ENCODE data around the gene SLC22A9. TPM values are rescaled to one million over a fixed set of nuclear protein-coding genes. Genes with fewer than 3 reads are reported as not detected.
"Not testable (repeated sequence)": the region's sequence is repeated elsewhere in the genome, so short reads cannot be mapped to it uniquely, and the experiment has no call there.

Gene SLC22A9
- total RNA-seq (2014; rRNA removed) (not detected in 2 replicates), Bru-seq, nascent RNA (percentile 4 among the genes with signal in this experiment), BruChase-seq, experiment 1, labeled RNA remaining after a 6-hour chase (not detected), BruChase-seq, experiment 2, labeled RNA remaining after a 2-hour chase (percentile 5 among the genes with signal in this experiment)
- long read RNA-seq = 0 reads

- no peak within 1 kb of the TSS for H3K4me2 ChIP-seq (ENCODE audit: low read length)
- H2AFZ ChIP-seq (ENCODE audit: low read length) = no peak within 1 kb of the TSS
- no TSS peak for BruUV-seq (replicated peaks)
- ChIA-PET POLR2A (ENCODE audit: unreplicated experiment) (no interaction called here), CTCF (no interaction called here)
- ATAC-seq (no peak), DNase-seq (no peak)
- H4K20me1 ChIP-seq (ENCODE audit: low read length) = no peaks in the 10 kb centered on the region
- no peaks in the 10 kb centered on the region for H3K4me1 ChIP-seq (ENCODE audit: insufficient read depth, low read length)
- TF ChIP-seq EZH2phosphoT487 (IDR thresholded peaks at IDR 0.05; ENCODE audit: borderline replicate concordance, low read length) (no peak), CTCF (conservative IDR thresholded peaks at IDR 0.05; ENCODE audit: low read depth, low read length) (no peak), EZH2 (IDR thresholded peaks at IDR 0.05; ENCODE audit: low read length, unreplicated experiment) (no peak)
- intact Hi-C loops (cut with micrococcal nuclease) = no loop called here
- H3K4me3 ChIP-seq (ENCODE audit: low read length) = no peak within 1 kb of the TSS
- H3K79me2 ChIP-seq (ENCODE audit: low read length) = no peaks in the 10 kb centered on the region
- no peak within 1 kb of the TSS for H3K27ac ChIP-seq (ENCODE audit: low read length)
- no peak within 1 kb of the TSS for H3K9ac ChIP-seq (ENCODE audit: low read length)
- no peaks in the 10 kb centered on the region for H3F3A ChIP-seq (ENCODE audit: low read length, unreplicated experiment)
- no peaks in the 10 kb centered on the region for H3K9me3 ChIP-seq (ENCODE audit: low read length)
- no peaks in the 10 kb centered on the region for H3K36me3 ChIP-seq (ENCODE audit: low read depth, low read length)
- no peaks in the 10 kb centered on the region for H3K9me2 ChIP-seq (replicated peaks; ENCODE audit: low read length)
- H3K27me3 ChIP-seq (ENCODE audit: low read length) = peaks cover 31% of the 10 kb centered on the region
These were observed at the start of gene SLC22A9 for GRCh38 chr11:63369165-63369970. Gene SLC22A9 (plus strand): TSS chr11:63369785. CDS start chr11:63370057, 272 bp downstream.

- Histone ChIP-seq H4K20me1 (ENCODE audit: low read length) (no peaks in the 10 kb centered on the region), H3K9me3 (ENCODE audit: low read length) (no peaks in the 10 kb centered on the region), H3K27ac (ENCODE audit: low read length) (no peak overlapping the region), H3K79me2 (ENCODE audit: low read length) (no peaks in the 10 kb centered on the region), H3K4me3 (ENCODE audit: low read length) (no peak overlapping the region), H2AFZ (ENCODE audit: low read length) (no peak overlapping the region), H3K9me2 (replicated peaks; ENCODE audit: low read length) (no peaks in the 10 kb centered on the region), H3K4me2 (ENCODE audit: low read length) (no peak overlapping the region), H3K36me3 (ENCODE audit: low read depth, low read length) (no peaks in the 10 kb centered on the region), H3F3A (ENCODE audit: low read length, unreplicated experiment) (no peaks in the 10 kb centered on the region), H3K27me3 (ENCODE audit: low read length) (no peaks in the 10 kb centered on the region), H3K4me1 (ENCODE audit: insufficient read depth, low read length) (no peaks in the 10 kb centered on the region), H3K9ac (ENCODE audit: low read length) (no peak overlapping the region)
- no TSS peak for BruUV-seq (replicated peaks)
- no peak for DNase-seq
- intact Hi-C loops (cut with micrococcal nuclease) = no loop called here
- no peak for TF ChIP-seq EZH2phosphoT487 (IDR thresholded peaks at IDR 0.05; ENCODE audit: borderline replicate concordance, low read length)
- no peak for TF ChIP-seq EZH2 (IDR thresholded peaks at IDR 0.05; ENCODE audit: low read length, unreplicated experiment)
- no peak for ATAC-seq
- ChIA-PET CTCF (no interaction called here), POLR2A (ENCODE audit: unreplicated experiment) (no interaction called here)
These were observed 47.9 kb upstream of the SLC22A9 start for GRCh38 chr11:63321723-63322122.

GRCh38 chr11:63335089-63335488, 34.5 kb upstream of the SLC22A9 start:
- H3K27ac ChIP-seq (ENCODE audit: low read length); H3K79me2 ChIP-seq (ENCODE audit: low read length); POLR2A ChIA-PET (ENCODE audit: unreplicated experiment); H3K9me3 ChIP-seq (ENCODE audit: low read length); intact Hi-C loops (cut with micrococcal nuclease); H3F3A ChIP-seq (ENCODE audit: low read length, unreplicated experiment); ATAC-seq; H3K4me3 ChIP-seq (ENCODE audit: low read length); DNase-seq; H3K9me2 ChIP-seq (replicated peaks; ENCODE audit: low read length); H3K4me1 ChIP-seq (ENCODE audit: insufficient read depth, low read length); H3K36me3 ChIP-seq (ENCODE audit: low read depth, low read length); H3K9ac ChIP-seq (ENCODE audit: low read length); CTCF ChIA-PET; BruUV-seq (replicated peaks); H3K4me2 ChIP-seq (ENCODE audit: low read length); H4K20me1 ChIP-seq (ENCODE audit: low read length); H2AFZ ChIP-seq (ENCODE audit: low read length): not testable (repeated sequence)
- peaks cover 35% of the 10 kb centered on the region for H3K27me3 ChIP-seq (ENCODE audit: low read length)
